Measurements from ENCODE around the gene MEG3. TPM values are rescaled to one million over a fixed set of nuclear protein-coding genes. Genes with fewer than 3 reads are reported as not detected.
A peak's percentile ranks its signal among the peaks of the same experiment; 100 is the strongest.

The MEG3 gene
- 218 TPM for polyA plus RNA-seq (ENCODE audit: insufficient read length)
- long read RNA-seq, donor 1, full-length matches to known transcripts = 78 of 78 reads
- long read RNA-seq, donor 1, partial matches to known transcripts = 0 of 78 reads
- long read RNA-seq, donor 1, other reads (novel, unspliced or antisense) = 0 of 78 reads
- long read RNA-seq, donor 2, full-length matches to known transcripts = 76 of 83 reads
- long read RNA-seq, donor 2, partial matches to known transcripts = 7 of 83 reads
- long read RNA-seq, donor 2, other reads (novel, unspliced or antisense) = 0 of 83 reads
- long read RNA-seq, donor 3, full-length matches to known transcripts = 63 of 70 reads
- long read RNA-seq, donor 3, partial matches to known transcripts = 7 of 70 reads
- long read RNA-seq, donor 3, other reads (novel, unspliced or antisense) = 0 of 70 reads
- long read RNA-seq, donor 4, partial matches to known transcripts = 0 of 3 reads
- long read RNA-seq, donor 4, other reads (novel, unspliced or antisense) = 0 of 3 reads
- long read RNA-seq, donor 5, full-length matches to known transcripts = 81 of 81 reads
- long read RNA-seq, donor 5, partial matches to known transcripts = 0 of 81 reads
- long read RNA-seq, donor 5, other reads (novel, unspliced or antisense) = 0 of 81 reads
- long read RNA-seq, donor 6, full-length matches to known transcripts = 21 of 21 reads
- long read RNA-seq, donor 6, partial matches to known transcripts = 0 of 21 reads
- long read RNA-seq, donor 6, other reads (novel, unspliced or antisense) = 0 of 21 reads
- long read RNA-seq, donor 7, full-length matches to known transcripts = 147 of 299 reads
- long read RNA-seq, donor 7, partial matches to known transcripts = 152 of 299 reads
- long read RNA-seq, donor 7, other reads (novel, unspliced or antisense) = 0 of 299 reads
- long read RNA-seq, donor 8, full-length matches to known transcripts = 22 of 22 reads
- long read RNA-seq, donor 8, partial matches to known transcripts = 0 of 22 reads
- long read RNA-seq, donor 8, other reads (novel, unspliced or antisense) = 0 of 22 reads

DNA sequence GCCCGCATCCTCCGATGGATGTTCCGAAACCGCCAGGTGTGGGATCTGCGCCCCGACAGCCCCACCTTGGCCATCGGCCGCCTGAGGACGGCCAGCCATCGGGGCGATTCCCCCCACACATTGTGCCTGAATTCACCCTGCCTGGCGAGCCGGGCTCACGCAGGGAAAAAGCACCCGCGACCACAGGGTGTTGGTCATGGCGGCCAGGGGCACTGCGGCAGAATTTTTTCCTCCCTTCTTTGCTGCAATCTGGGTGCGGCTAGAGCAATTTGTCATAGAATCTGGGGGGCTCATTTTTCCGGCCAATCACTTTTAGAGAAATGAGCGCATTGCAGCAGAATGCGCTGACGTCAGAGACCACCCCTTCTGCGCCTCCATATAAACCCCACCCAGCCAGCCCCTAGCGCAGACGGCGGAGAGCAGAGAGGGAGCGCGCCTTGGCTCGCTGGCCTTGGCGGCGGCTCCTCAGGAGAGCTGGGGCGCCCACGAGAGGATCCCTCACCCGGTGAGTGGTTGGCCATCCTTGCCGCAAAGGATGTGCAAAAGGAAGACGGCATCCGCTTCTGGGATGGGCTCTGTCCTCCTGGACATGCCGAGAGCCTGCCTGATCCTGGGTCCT, at the start of gene MEG3:
Gene MEG3, plus strand, starts transcription at position 406 of the 619 bp plus-strand sequence.
- peak; percentile 50 for DNase-seq

DNA sequence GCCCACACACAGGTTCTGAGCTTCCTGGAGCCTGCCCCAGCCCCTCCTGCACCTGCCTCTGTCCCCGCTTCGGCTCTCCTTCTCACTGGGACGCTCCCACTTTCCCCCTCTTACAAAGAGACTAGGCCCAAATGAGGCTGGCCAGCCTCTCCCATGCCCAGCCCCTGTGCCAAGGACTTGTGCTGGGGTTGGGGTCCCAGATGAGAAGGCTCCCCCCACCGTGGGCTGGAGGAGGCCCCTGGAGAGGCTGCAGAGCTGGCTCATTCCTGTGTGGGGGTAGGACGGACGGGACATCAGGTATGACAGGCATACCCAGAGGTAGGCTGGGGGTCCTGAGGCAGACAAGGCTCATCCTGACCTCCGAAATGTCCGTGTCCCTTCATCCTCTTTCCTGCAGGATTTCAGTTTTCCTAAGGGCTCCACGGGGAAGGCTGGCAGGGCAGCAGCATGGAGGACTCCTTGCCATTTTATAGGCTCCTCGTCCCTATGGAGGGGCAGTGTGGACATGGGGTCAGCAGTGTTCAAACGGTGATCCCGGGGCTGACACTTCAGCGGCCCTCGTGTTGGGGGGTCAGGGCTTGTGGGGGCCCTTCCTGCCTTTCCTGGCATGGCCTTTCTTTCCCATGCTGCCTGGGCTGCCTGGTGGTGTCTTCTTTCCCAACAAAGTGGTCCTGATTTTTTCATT, 49.1 kb upstream of the MEG3 start:
- no peak for DNase-seq

DNA sequence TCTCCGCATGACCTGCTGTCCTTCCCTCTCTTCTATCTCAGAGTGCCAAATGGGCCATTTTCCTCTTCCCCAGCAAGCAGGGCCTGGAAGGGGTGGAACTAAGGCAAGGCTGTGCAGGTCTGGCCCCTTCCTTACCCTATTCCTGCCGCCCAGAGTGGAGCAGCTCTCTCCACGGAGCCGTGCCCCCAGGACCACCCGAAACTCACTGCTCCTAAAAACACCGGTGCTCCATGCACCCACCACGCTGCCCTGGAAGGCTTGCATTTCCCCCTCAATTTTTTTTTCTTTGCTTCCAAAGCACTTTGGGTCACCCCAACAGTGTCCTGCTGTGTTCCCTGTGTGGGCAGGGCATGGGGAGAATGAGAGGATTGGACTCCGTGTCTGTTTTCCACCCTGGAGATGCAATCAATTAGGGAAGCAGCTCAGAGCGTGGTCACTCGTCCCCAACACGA, 48.5 kb upstream of the MEG3 start:
- DNase-seq = no peak

DNA sequence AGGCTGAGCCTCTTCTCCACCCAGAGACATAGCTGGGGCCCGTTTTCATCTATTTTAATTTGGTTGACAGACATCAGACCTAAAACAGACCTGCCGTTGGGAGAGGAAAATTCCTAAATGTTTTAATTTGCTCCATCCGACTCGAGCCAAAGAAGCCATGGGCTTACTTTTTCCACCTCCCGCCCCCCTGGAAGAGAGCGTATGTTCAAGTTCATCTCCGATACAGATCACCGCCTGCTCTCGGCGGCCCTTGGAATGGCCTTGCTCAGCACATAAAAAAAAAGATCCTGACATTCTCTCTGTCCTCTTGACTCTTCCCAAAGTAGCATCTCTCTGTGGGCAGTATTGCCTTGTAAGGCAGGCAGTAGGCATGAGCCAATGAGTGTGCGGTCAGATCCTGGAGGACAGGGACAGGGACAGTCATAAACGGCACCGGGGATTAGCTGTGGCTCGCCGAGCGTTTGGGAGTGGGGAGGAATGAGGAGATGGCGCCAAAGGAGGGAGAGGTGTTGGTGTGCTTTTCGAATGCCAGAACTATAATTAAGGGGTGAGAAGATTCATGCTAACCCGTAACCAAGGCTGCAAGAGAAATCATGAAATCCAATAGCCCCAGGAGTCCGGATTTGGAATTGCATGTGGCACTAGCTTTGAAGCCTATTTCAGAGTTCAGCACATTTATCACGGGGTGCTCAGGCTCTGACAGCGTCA, 47.9 kb upstream of the MEG3 start:
- DNase-seq = no peak

DNA sequence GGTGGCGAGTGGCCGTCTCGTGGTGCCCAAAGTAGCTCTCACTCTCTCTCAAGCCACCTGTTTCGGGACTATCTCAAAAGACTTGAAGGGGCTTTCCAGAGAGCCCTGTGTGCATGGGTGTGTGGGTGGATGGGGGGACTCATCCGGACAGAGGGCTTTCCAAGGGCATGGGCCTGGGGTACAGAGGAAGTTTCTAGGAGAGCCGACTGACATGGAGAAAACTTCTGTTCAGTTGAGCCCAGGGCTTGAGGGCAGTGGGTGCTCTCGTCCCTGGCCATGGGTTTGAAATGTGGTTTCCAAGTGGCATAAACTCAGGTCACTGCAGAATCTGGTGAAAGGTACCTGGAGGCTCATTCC, 47.4 kb upstream of the MEG3 start:
- DNase-seq = no peak

DNA sequence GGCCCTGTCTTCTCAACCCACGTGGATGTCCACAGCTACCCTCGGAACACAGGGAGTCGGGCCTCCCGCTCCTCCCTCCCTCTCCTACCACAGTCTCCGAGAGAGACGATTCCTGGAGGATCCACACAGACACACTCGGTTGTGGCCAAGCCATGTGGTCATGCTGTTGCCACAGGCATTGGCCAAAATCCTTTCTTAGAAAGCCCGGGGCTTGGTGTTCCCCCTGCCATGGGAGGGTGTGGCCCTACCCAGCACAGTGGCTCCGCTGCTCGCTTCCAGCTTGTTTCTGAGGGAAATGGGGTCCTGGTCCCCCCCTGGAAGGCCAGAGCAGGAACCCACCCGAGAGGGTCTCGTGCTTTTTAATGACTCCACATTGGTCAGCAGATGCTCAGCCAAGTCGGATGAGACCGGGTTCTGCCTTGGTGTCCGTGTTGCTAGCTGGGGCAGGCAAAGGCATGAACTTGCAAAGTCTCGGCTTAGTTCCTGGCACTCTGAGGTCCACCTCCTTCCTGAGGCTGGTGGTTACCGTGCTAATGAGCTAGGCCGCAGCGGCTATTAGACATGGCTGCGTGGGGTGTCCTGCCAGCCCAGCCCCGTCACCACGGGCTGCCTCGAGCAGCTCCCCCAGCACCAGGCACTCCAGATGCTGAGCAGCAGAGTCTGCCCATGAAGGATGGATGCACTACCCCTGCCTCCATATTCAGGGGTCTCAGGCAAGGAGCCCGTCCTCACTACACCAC, 46.8 kb upstream of the MEG3 start:
- DNase-seq = no peak

DNA sequence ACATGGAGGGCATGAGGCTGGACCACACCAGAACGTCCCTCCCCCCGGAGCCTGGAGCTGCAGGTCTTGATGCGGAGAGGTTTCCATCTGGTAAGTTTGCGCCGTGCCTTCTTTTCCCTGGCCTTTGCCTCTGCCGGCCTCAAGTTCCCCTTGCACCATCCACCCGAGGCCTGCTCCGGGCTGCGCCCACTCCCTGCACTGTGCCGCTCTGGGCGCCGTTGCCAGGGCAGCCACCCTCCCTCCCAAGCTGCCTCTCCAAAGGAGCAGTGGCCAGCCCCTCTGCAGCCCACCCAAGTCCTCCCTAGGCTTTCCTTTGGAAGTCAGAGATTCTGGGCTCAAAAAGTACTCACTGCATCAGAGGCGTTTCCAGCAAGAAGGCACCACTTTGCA, 46.2 kb upstream of the MEG3 start:
- DNase-seq = no peak

DNA sequence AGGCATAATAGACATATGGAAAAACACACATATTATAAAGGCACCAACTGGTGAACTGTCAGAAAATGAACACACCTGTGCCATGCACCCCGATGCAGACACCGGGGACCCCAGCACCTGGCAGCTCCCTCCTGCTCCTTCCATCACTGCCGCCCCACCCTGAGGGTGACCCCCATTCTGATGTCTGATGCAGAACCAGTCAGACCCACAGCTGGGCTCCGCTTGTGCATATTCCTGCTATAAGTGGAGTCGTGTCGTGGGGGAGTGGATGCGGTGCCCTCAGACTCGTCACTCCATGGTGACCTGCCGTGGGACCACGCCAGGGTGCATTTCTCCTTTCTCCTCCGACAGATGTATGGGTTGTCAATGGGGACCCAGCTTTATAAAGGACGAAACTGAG, 45.7 kb upstream of the MEG3 start:
- DNase-seq = no peak

DNA sequence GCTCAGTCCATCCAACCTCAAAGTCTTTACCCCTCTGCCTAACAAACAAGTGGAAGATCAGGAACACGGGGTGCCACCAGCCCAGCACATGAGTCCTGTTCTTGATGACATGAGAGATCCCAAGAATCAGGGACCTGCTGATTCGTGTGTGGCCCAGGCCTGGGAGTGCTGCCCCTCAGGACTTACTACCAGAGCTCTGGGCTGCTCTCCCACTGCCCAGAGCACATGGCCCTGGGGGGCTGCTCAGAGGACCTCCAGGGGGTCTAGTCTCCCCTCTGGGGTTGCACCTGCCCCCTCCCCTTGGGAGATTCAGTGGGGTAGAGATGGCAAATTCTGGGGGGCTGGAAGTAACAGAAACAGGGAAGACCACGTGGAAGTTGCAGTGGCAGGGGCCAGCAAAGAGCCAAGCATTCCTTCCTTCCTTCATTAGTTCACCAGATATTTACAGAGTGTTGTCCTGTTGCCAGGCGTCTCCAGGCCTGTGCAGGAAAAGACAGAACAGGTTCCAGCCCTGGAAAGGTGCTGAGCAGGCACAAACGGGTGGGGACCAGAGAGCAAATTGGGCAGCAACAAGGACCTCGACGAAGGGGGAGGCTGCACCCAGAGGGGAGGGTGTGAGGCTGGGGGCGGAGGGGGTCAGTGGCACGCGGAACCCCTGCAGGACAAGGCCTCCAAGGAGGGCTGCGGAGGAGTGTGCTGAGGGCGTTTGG, 45.1 kb upstream of the MEG3 start:
- DNase-seq = no peak

DNA sequence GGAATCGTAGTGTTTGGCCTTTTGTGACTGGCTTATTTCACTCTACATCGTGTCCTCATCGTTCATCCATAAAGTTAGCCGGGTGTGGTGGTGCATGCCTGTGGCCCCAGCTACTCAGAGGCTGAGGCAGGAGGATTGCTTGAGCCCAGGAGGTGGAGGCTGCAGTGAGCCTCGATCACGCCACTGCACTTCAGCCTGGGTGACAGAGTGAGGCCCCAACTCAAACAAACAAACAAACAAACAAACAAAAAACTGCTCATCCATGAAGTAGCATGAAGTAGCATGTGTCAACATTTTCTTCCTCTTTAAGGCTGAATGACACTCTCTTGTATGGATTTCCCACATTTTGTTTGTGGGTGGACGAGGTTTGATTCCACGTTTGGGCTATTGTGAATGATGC, 44.0 kb upstream of the MEG3 start:
- DNase-seq = no peak

DNA sequence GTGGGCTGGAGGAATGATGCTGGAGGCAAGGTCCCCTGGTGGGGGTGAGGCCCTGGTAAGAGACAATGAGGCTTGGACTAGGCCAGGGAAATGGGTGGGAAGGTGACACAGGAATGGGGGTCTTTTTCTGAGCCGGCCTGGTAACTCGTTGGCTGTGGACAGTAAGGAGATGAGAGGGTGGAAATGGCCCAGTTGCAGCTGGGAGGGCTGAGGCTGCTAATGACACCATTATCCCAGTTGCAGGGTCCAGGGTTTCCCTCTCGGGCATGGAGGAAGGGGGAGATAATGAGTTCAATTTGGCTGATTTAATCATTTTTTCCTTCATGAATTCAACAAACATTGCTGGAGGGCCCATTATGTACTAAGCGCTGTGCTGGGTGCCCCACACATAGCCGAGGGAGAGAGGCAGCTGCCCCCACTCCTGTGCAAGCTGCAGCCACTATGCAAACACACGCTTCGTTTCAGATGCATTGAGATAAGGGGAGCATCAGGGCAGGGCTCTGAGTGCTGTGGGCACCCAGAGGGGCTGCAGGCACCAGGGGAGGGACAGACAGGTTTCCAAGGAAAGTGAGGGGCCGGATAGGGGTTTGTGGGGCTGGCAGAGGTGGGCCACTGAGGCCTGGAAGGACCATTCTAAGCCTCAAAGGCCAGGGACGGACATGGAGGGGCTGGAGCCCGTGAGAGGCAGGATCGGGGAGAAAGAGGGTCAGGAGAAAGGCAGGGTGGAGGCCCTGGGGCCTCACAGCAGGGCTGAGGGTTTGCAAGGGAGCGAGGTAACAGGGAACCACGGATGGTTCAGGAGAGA, 43.2 kb upstream of the MEG3 start:
- DNase-seq = no peak

DNA sequence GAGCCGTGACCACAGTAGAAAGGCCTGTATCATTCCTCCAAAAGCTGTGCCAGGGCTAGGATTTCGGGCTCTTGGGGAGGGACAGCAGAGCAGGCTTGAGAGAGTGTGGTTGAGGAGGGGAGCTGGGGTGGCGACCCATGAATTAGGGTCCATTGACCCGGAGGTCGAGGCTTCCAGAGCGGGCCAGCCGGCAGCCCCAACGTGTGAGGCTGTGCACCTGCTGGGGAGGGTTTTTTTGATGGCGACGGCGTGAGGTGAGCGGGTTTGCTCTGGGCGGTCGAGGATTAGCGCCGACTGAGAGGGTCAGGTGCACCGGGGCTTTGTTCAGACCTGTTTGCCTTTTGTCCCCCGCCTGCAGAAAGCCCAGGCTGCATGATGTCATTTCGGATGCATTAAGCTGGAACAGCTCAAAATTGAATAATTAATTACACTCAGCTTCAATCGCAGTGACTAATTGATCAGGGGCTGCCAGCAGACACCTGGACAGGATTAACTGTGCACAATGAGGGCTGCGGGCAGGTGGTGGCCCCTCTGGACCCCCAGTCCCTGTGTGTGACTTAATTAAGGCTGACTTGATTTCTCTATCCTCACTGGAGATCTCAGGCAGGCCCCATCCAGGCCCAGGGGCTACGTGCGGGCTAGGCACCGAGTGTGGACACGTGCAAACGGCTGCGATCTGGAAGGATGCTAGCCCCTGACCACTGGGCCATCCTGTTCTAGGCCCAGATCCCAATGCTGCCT, 42.1 kb upstream of the MEG3 start:
- no peak for DNase-seq

DNA sequence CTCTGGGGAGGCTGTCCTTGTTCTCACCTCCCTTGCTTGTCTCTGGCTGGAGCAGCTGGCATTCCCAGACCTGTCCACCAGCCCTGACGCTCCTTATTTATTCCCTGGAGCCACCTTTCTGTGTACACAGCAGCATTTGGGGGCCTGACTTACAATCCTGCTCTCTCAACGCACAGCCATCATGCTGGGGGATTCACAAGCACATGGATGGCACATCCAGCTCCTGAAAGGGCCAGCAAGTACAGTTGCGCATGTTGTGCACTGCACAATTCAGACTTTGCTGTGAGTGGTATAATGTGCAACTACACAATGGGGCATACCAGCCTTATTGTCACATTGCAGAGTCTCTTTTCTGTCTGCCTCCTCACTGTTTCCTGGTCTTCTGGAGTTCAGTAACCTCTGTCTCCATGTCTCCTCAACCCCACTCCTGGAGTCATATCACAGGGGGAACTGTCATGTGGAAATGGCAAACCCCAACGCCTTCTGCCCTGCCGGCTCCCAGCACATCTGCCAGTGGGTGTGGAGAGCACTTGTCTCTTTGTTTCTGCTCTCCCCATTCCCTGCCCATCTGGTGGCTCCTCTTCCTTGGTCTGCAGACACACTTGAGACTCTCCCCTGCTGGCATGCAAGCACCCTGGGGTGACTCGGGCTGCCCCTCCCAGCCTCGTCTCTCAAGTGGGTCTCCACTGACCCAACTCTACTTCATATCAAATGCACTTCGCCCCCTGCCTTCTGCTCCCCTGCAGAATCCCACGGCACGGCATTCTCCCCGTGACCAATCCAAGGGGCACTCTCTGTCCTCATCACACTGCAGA, 41.2 kb upstream of the MEG3 start:
- DNase-seq = no peak

DNA sequence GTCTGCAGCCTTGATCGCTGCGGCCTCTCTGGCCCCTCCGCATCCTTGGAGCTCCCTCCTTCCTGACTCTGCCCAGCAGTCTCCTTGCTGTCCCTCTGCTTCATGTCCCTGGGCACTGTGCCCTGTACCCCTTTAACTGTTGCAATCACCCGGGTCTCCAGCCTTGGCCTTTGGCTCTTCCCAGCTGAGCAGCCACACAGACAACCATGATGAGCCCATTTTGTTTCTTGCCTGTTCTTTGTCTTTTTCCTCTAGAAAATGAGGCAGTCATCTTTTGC, 40.6 kb upstream of the MEG3 start:
- no peak for DNase-seq

DNA sequence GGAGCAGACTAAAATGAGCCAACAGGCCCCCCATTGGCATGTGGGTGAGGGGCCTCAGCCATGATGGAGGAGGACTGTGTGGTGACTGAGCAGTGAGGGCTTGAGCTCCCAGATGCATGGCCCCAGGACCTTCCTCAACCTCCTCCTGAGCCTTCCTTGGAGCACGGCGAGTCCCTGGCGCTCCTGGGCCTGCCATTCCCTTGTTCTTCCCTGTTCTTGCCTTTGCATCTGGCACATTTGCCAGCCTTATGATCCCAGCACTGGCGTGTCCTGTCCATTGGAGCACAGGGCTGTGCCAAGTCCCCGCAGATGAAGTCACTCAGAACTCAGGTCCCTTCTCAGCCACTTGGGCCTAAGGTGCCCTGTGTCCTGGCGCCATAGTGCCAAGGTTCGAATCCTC, 40.3 kb upstream of the MEG3 start:
- no peak for DNase-seq

DNA sequence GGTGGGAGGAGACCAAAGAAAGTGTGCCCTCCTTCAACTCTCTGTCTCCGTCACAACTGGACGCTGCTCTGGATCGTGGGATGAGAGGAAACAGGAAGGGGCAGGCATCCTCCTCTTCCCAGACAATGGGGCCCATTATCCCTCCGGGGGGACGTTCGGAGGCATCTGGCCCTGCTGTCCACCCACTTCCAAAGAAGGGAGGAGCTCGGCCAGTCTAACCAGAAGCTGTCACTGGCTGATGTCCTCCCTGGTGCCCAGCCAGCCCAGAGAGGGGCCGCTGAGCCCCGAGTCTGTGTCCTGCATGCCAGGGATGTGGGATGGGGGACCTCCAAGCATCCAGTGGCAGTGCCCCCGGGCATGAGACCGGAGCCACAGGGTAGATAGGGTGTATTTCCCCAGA, 39.8 kb upstream of the MEG3 start:
- DNase-seq = no peak

DNA sequence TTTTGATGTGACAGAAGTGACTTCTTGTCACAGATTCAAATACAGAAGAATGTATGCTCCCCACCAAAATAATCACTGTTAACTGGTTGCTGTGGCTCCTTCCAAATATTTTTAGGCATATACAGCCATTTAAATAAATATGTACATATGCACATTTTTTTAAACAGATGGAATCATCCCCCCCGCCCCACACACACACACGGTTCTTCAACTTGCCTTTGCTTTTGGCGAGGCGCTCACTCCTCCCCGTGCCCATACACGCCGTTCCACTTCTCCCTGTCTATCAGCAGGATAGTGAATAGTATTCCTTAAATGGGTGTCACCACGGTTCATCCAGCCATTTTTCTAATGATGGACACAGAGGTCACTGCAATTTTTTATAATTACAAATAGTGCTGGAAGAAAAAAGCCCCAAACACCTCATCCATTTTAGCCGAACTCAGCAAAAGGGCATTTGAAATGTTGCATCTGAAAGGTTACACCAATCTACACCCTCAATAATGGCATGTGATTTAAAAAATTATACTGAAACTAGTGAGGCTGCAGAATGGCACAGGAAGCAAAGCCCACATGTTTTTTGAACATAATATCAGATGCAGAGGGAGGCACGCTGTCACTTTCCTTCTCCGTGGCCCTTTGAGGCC, 39.2 kb upstream of the MEG3 start:
- DNase-seq = no peak

All from left kidney (tissue), 8 donors.